H9 (cell line): ENCODE results near the gene KAZN. TPM values are rescaled to one million over a fixed set of nuclear protein-coding genes. Genes with fewer than 3 reads are reported as not detected.

ENCODE experiments used
- DNase-seq: peaks from one replicate; pipeline ENCODE4 v3.0.0-alpha.2; 2017
- H2AFZ ChIP-seq: one replicate; pipeline ENCODE4 v1.6.1; 2013; ENCODE audit warnings: mild to moderate bottlenecking, low read length, control low read depth, moderate library complexity
- H2AK5ac ChIP-seq: 2 replicates; pipeline ENCODE4 v1.6.1; 2013; ENCODE audit warnings: low read length, control low read depth, mixed read lengths; ENCODE audit not compliant: insufficient read length
- H2BK120ac ChIP-seq: one replicate; pipeline ENCODE4 v1.6.1; 2013; ENCODE audit warnings: low read depth, mild to moderate bottlenecking, low read length, control low read depth, inconsistent platforms; ENCODE audit not compliant: poor library complexity, severe bottlenecking
- H2BK12ac ChIP-seq: 2 replicates; pipeline ENCODE4 v1.6.1; 2013; ENCODE audit warnings: low read length, control low read depth, mixed read lengths, low read depth; ENCODE audit not compliant: insufficient read length
- H2BK15ac ChIP-seq: 2 replicates; pipeline ENCODE4 v1.6.1; 2013; ENCODE audit warnings: low read depth, low read length, control low read depth
- H2BK20ac ChIP-seq: one replicate; pipeline ENCODE4 v1.6.1; 2013; ENCODE audit warnings: low read depth, mild to moderate bottlenecking, low read length, control low read depth, inconsistent platforms; ENCODE audit not compliant: poor library complexity, severe bottlenecking
- H2BK5ac ChIP-seq: 2 replicates; pipeline ENCODE4 v1.6.1; 2013; ENCODE audit warnings: low read length, control low read depth, mixed read lengths; ENCODE audit not compliant: insufficient read length
- H3K14ac ChIP-seq: 2 replicates; pipeline ENCODE4 v1.6.1; 2013; ENCODE audit warnings: low read length, control low read depth; ENCODE audit not compliant: insufficient read depth
- H3K18ac ChIP-seq: 2 replicates; pipeline ENCODE4 v1.6.1; 2013; ENCODE audit warnings: low read depth, mild to moderate bottlenecking, mixed read lengths, low read length, control low read depth; ENCODE audit not compliant: insufficient read length
- H3K23ac ChIP-seq: 2 replicates; pipeline ENCODE4 v1.6.1; 2013; ENCODE audit warnings: low read length, control low read depth, mixed read lengths, low read depth; ENCODE audit not compliant: insufficient read length
- H3K23me2 ChIP-seq: 2 replicates; pipeline ENCODE4 v1.6.1; 2013; ENCODE audit warnings: low read depth, mild to moderate bottlenecking, mixed read lengths, low read length, control low read depth; ENCODE audit not compliant: insufficient read length, poor library complexity, severe bottlenecking
- H3K27ac ChIP-seq: 2 replicates; pipeline ENCODE4 v1.5.1; 2013; ENCODE audit warnings: low read length, control low read depth, mixed read lengths, low read depth; ENCODE audit not compliant: insufficient read length
- H3K27me3 ChIP-seq: 2 replicates; pipeline ENCODE4 v1.6.1; 2013; ENCODE audit warnings: low read length, control low read depth, inconsistent platforms; ENCODE audit not compliant: insufficient read depth
- H3K4ac ChIP-seq: 2 replicates; pipeline ENCODE4 v1.6.1; 2013; ENCODE audit warnings: low read depth, mild to moderate bottlenecking, control low read depth, inconsistent platforms, low read length, moderate library complexity
- H3K4me1 ChIP-seq: 2 replicates; pipeline ENCODE4 v1.6.1; 2013; ENCODE audit warnings: low read length, control low read depth, inconsistent platforms; ENCODE audit not compliant: insufficient read depth
- H3K4me2 ChIP-seq: 2 replicates; pipeline ENCODE4 v1.6.1; 2013; ENCODE audit warnings: low read length, control low read depth, mixed read lengths; ENCODE audit not compliant: insufficient read length, insufficient read depth
- H3K56ac ChIP-seq: 2 replicates; pipeline ENCODE4 v1.6.1; 2013; ENCODE audit warnings: low read depth, mild to moderate bottlenecking, mixed read lengths, low read length, control low read depth; ENCODE audit not compliant: insufficient read length
- H3K79me1 ChIP-seq: 2 replicates; pipeline ENCODE4 v1.6.1; 2013; ENCODE audit warnings: low read depth, mild to moderate bottlenecking, moderate library complexity, low read length, control low read depth, inconsistent platforms; ENCODE audit not compliant: insufficient read depth, poor library complexity, severe bottlenecking
- H3K79me2 ChIP-seq: 2 replicates; pipeline ENCODE4 v1.6.1; 2013; ENCODE audit warnings: low read length, control low read depth, inconsistent platforms; ENCODE audit not compliant: insufficient read depth
- H3K9ac ChIP-seq: 2 replicates; pipeline ENCODE4 v1.6.1; 2013; ENCODE audit warnings: low read length, control low read depth, mixed read lengths; ENCODE audit not compliant: insufficient read length; ENCODE audit errors: extremely low read depth
- H3K9me3 ChIP-seq: one replicate; pipeline ENCODE4 v1.6.1; 2013; ENCODE audit warnings: low read depth, low read length, inconsistent platforms; ENCODE audit not compliant: control insufficient read depth
- H3T11ph ChIP-seq: one replicate; pipeline ENCODE4 v1.6.1; 2013; ENCODE audit warnings: mild to moderate bottlenecking, low read length, control low read depth, inconsistent platforms
- H4K20me1 ChIP-seq: one replicate; pipeline ENCODE4 v1.6.1; 2013; ENCODE audit not compliant: control insufficient read depth, insufficient read length, insufficient read depth
- H4K5ac ChIP-seq: 2 replicates; pipeline ENCODE4 v1.6.1; 2013; ENCODE audit warnings: low read depth, mild to moderate bottlenecking, mixed read lengths, low read length, control low read depth; ENCODE audit not compliant: insufficient read length
- H4K8ac ChIP-seq: replicated peaks from 2 replicates; pipeline ENCODE4 v1.6.1; 2013; ENCODE audit warnings: low read length, control low read depth, mixed read lengths, low read depth; ENCODE audit not compliant: insufficient read length
- H4K91ac ChIP-seq: 2 replicates; pipeline ENCODE4 v1.6.1; 2013; ENCODE audit warnings: low read depth, mild to moderate bottlenecking, moderate library complexity, mixed read lengths, low read length, control low read depth; ENCODE audit not compliant: insufficient read length
- H3K27ac Mint-ChIP-seq, 3 experiments: 2 replicates in 2 of 3; 3 replicates in 1 of 3; pipeline ENCODE4 v1.8.0; 2020 to 2021; ENCODE audit warnings: mixed read lengths in 3 of 3, mild to moderate bottlenecking in 1 of 3, moderate library complexity in 1 of 3
- H3K27me3 Mint-ChIP-seq: 2 replicates; pipeline ENCODE4 v1.8.0; 2021; ENCODE audit warnings: low read depth, mild to moderate bottlenecking, moderate library complexity, mixed read lengths
- H3K36me3 Mint-ChIP-seq, 3 experiments: 2 replicates in 2 of 3; 3 replicates in 1 of 3; pipeline ENCODE4 v1.8.0; 2020 to 2021; ENCODE audit warnings: low read depth in 3 of 3, mixed read lengths in 3 of 3; ENCODE audit not compliant: insufficient read depth in 1 of 3
- H3K4me1 Mint-ChIP-seq, 2 experiments: 2 replicates each; pipeline ENCODE4 v1.8.0; 2020; ENCODE audit warnings: mixed read lengths in 2 of 2
- H3K4me3 Mint-ChIP-seq, 2 experiments: 2 replicates in 1 of 2; 3 replicates in 1 of 2; pipeline ENCODE4 v1.8.0; 2020 to 2021; ENCODE audit warnings: mild to moderate bottlenecking in 2 of 2, mixed read lengths in 2 of 2, moderate library complexity in 1 of 2
- H3K9me3 Mint-ChIP-seq, 2 experiments: 2 replicates in 1 of 2; 3 replicates in 1 of 2; pipeline ENCODE4 v1.8.0; 2020; ENCODE audit warnings: mild to moderate bottlenecking in 2 of 2, mixed read lengths in 2 of 2, moderate library complexity in 1 of 2
- CTCF ChIP-seq: fragments of 200-600 bp; sonication (generic); conservative IDR thresholded peaks from 3 replicates; pipeline ENCODE4 v1.8.0; 2021; ENCODE audit warnings: antibody characterized with exemption, mild to moderate bottlenecking
- WGBS: extraction: QIAGEN DNeasy Blood & Tissue Kit; methylation state at CpG from one replicate; pipeline ENCODE4 v1.1.7; 2013; ENCODE audit warnings: missing lambda C conversion rate, low lambda C conversion rate, mixed read lengths; ENCODE audit not compliant: insufficient read length; ENCODE audit errors: extremely low coverage; 5-methylcytosine and 5-hydroxymethylcytosine counted together
- total RNA-seq: library from RNA; stranded (reverse); gene quantifications from 2 replicates; pipeline ENCODE4 v1.2.1, GENCODE V29; 2021

Gene KAZN
- total RNA-seq, 1 experiment from 2014 or later, result 7.6 TPM

- Histone ChIP-seq H2BK120ac (no peak overlapping the region), H3K27me3 (no peaks in the 10 kb centered on the region), H2AK5ac (no peak overlapping the region), H3K14ac (no peak overlapping the region), H4K91ac (no peak overlapping the region), H2BK20ac (no peak overlapping the region), H3K79me1 (no peaks in the 10 kb centered on the region), H2BK12ac (no peak overlapping the region), H3K18ac (no peak overlapping the region), H3K4me1 (no peaks in the 10 kb centered on the region), H2BK15ac (no peak overlapping the region), H3K9ac (no peak overlapping the region), H3K56ac (no peak overlapping the region), H2BK5ac (no peak overlapping the region), H4K5ac (no peak overlapping the region), H3K9me3 (no peaks in the 10 kb centered on the region), H3K4me2 (no peak overlapping the region), H3K79me2 (no peaks in the 10 kb centered on the region), H3K23ac (no peak overlapping the region), H3K27ac (no peak overlapping the region), H4K20me1 (no peaks in the 10 kb centered on the region), H4K8ac (no peak overlapping the region), H3K23me2 (no peaks in the 10 kb centered on the region), H3K4ac (no peak overlapping the region), H3T11ph (no peak overlapping the region), H2AFZ (no peak overlapping the region)
- Mint-ChIP-seq H3K4me3 (no peak overlapping the region), H3K9me3 (peaks cover 0 to 3% of the 10 kb centered on the region in 2 experiments; a peak in 1 of 5 replicates), H3K4me1 (peaks cover 7 to 10% of the 10 kb centered on the region in 2 experiments; a peak in 3 of 4 replicates), H3K27me3 (no peaks in the 10 kb centered on the region), H3K36me3 (no peaks in the 10 kb centered on the region; a peak in 1 of 7 replicates), H3K27ac (no peak overlapping the region)
- no peak for DNase-seq
- TF ChIP-seq CTCF, result no peak
- WGBS, result no CpG with 5 or more reads among the region's 4 CpGs
These were observed 405.9 kb downstream of the KAZN start for GRCh38 chr1:15004396-15004795.
